ENCODE measurements around the gene COLEC12. TPM values are rescaled to one million over a fixed set of nuclear protein-coding genes. Genes with fewer than 3 reads are reported as not detected.

COLEC12 gene
- total and polyA plus RNA-seq, 12 donors, result 1.5 to 19.5 (median 8.6) TPM

DNA sequence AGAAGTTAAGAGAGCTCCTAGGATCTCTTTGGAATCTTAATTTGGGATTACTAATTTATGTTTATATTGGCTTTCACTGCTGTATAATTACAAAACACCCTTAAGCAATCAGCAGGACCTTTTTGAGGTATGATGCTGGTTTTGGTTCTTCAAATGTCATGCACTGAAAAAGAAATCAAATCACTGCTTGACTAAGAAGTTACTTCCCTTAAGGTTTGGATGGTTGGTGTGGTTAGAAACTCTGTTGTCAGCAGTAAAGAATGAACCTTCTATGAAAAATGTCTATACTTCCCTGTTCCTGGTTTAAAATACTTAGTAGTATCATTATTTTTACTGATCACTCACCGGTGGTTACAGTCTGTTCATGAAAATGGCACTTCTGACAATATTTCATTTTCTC is 5.5 kb downstream of the COLEC12 start:
- intact Hi-C loops (cut with DNase I), result no loop called here
- no peak overlapping the region for H3K4me3 ChIP-seq
- H3K9me3 ChIP-seq (replicated peaks in 1 of 3), result no peaks in the 10 kb centered on the region
- TF ChIP-seq, protein P1, sequence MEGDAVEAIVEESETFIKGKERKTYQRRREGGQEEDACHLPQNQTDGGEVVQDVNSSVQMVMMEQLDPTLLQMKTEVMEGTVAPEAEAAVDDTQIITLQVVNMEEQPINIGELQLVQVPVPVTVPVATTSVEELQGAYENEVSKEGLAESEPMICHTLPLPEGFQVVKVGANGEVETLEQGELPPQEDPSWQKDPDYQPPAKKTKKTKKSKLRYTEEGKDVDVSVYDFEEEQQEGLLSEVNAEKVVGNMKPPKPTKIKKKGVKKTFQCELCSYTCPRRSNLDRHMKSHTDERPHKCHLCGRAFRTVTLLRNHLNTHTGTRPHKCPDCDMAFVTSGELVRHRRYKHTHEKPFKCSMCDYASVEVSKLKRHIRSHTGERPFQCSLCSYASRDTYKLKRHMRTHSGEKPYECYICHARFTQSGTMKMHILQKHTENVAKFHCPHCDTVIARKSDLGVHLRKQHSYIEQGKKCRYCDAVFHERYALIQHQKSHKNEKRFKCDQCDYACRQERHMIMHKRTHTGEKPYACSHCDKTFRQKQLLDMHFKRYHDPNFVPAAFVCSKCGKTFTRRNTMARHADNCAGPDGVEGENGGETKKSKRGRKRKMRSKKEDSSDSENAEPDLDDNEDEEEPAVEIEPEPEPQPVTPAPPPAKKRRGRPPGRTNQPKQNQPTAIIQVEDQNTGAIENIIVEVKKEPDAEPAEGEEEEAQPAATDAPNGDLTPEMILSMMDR (IDR thresholded peaks at IDR 0.05), result no peak
- TF ChIP-seq POLR2A (IDR thresholded peaks at IDR 0.05), result no peak
- H3K27ac ChIP-seq, result no peak overlapping the region
- H3K36me3 ChIP-seq (replicated peaks in 1 of 2), result no peaks in the 10 kb centered on the region
- WGBS, 4 donors, result 57 to 91% (median 62%) methylated on average over 1 of the region's 1 CpG
- peaks cover 0 to 9% of the 10 kb centered on the region in 2 donors for H3K4me1 ChIP-seq (replicated peaks in 1 of 2)
- DNase-seq, result no peak
- H3K27me3 ChIP-seq, result peaks cover 20% of the 10 kb centered on the region

DNA sequence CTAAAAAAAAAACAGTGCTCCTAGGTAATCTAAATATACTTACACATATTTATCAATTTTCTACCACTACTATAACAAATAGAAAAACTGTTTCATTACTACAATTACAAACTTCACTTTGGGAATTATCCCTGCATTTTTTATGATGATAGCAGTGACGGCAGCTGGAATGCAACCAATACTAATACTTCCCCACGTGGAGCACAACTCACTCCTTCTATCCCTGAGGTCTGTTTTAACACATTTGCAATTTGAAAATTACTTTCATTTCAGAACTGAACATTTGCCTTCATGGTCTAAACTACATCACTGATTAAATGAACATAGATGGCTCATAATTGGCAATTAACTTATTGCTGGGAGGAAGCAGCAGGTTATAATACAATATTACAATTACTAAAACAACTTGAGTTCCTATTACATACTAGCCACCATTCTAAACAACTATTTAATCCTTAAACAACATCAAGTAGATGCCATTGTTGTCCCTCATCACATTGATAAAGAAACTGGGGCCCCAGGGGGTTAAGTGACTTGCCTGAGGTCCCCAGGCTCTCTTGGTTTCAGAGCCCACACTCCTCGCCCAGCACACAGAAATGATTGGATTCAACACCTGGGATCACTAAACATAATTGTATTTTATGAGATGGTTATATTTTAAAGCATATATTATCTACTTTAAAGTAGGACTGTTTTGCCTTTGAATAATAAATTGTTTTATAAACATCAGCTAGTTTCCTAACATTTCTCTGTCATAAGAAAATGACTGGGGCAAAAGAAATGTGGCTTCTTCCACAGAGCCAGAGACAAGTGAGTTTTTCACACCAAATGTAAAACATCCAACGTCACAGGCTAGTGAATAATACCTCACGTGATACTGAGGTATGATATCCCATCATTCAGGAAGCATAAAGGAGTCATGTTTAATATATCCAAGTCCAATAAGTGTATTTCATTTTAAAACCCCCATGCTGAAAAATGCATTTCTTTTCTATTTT is 6.2 kb downstream of the COLEC12 start:
- no peak for TF ChIP-seq POLR2A (IDR thresholded peaks at IDR 0.05)
- TF ChIP-seq, protein P1 (IDR thresholded peaks at IDR 0.05), result no peak
- WGBS, 4 donors, result 51 to 60% (median 55%) methylated on average over 5 of the region's 5 CpGs
- Histone ChIP-seq H3K27me3 (peaks cover 15% of the 10 kb centered on the region), H3K9me3 (replicated peaks in 1 of 3) (no peaks in the 10 kb centered on the region), H3K4me1 (replicated peaks in 1 of 2) (peaks cover 0 to 3% of the 10 kb centered on the region in 2 donors), H3K36me3 (replicated peaks in 1 of 2) (no peaks in the 10 kb centered on the region), H3K27ac (no peak overlapping the region), H3K4me3 (no peak overlapping the region)
- intact Hi-C loops (cut with DNase I), result no loop called here
- DNase-seq, result no peak

DNA sequence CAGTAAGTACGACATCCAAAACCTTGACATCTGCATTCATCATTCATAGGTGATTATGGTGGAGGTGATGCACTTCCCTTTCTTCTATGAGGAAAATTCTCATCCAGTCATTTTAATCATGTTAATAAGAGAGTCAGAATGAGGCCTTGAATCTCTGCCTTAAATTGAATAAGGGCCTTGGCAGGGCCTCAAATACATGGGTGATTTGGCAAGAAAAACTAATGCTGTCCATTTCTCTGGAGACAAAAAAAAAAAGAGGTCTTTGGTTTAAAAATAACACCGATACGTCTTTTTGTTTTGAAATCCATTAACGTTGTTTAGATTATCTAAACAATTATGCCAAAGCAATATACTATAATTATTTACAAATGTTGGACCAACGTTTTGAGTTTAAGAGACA is 8.1 kb downstream of the COLEC12 start:
- intact Hi-C loops (cut with DNase I), result no loop called here
- no peak overlapping the region for H3K4me3 ChIP-seq
- H3K27ac ChIP-seq, result no peak overlapping the region
- H3K36me3 ChIP-seq (replicated peaks in 1 of 2), result no peaks in the 10 kb centered on the region
- TF ChIP-seq, protein P1 (IDR thresholded peaks at IDR 0.05), result no peak
- no peak for TF ChIP-seq POLR2A (IDR thresholded peaks at IDR 0.05)
- WGBS, 4 donors, result 28 to 38% (median 34%) methylated on average over 5 of the region's 5 CpGs
- peak in 1 of 7 donors; percentile 44 for DNase-seq
- peaks cover 5% of the 10 kb centered on the region for H3K27me3 ChIP-seq
- H3K4me1 ChIP-seq (replicated peaks in 1 of 2), result no peaks in the 10 kb centered on the region
- no peaks in the 10 kb centered on the region for H3K9me3 ChIP-seq (replicated peaks in 1 of 3)

DNA sequence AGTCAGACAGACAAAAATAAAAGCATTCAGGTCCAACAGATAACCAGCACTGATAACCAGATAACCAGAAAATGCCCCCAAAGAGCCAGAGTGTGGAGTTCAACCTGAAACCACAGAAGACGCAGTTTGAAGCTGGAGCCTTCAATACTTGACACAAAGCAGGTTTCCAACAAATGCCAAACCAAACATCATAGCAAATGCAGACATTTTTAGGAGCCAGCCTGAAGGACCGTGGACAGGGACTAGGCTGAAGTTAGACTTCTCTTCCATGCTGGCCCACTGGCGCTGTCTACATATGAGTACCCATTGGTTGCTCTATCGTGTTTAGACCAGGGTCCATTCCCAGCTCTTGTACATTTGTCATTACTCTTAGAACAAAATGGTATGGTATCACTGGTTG is 9.9 kb downstream of the COLEC12 start:
- 76 to 98% (median 81%) methylated on average over 4 of the region's 4 CpGs for WGBS, 4 donors
- no peaks in the 10 kb centered on the region for H3K9me3 ChIP-seq (replicated peaks in 1 of 3)
- H3K4me3 ChIP-seq, result no peak overlapping the region
- no peak for DNase-seq
- no peak overlapping the region for H3K27ac ChIP-seq
- TF ChIP-seq, protein P1 (IDR thresholded peaks at IDR 0.05), result no peak
- TF ChIP-seq POLR2A (IDR thresholded peaks at IDR 0.05), result no peak
- H3K4me1 ChIP-seq (replicated peaks in 1 of 2), result no peaks in the 10 kb centered on the region
- intact Hi-C loops (cut with DNase I), result no loop called here
- no peaks in the 10 kb centered on the region for H3K27me3 ChIP-seq
- H3K36me3 ChIP-seq (replicated peaks in 1 of 2), result no peaks in the 10 kb centered on the region
